HepG2 (cell line): Measurements from ENCODE around the gene SLC24A4. TPM values are rescaled to one million over a fixed set of nuclear protein-coding genes. Genes with fewer than 3 reads are reported as not detected.

Source experiments
- CCDC6 ChIP-seq: sonication (generic); formaldehyde crosslinking; IDR thresholded peaks from 2 replicates; pipeline ENCODE4 v1.8.1; 2022; ENCODE audit warnings: mild to moderate bottlenecking, missing genetic modification reagents, moderate library complexity
- RXRB ChIP-seq: IDR thresholded peaks from 2 replicates; pipeline ENCODE4 v1.6.1; 2016; ENCODE audit warnings: borderline replicate concordance, missing genetic modification reagents, missing compliant biosample characterization
- TFDP2 ChIP-seq: sonication (generic); formaldehyde crosslinking; IDR thresholded peaks from 2 replicates; pipeline ENCODE4 v1.4.0; 2020; ENCODE audit warnings: missing genetic modification reagents
- U2AF2 ChIP-seq: fragments of 200-400 bp; formaldehyde crosslinking; IDR thresholded peaks from 2 replicates; pipeline ENCODE4 v1.6.1; 2017; ENCODE audit warnings: low read depth, mild to moderate bottlenecking, low read length
- UBTF ChIP-seq: sonication (generic); formaldehyde crosslinking; IDR thresholded peaks from 2 replicates; pipeline ENCODE4 v1.4.0; 2020; ENCODE audit warnings: mild to moderate bottlenecking, missing genetic modification reagents
- ZBTB49 ChIP-seq: sonication (generic); formaldehyde crosslinking; IDR thresholded peaks from 2 replicates; pipeline ENCODE4 v1.4.0; 2020; ENCODE audit warnings: missing genetic modification reagents, borderline replicate concordance
- ZNF484 ChIP-seq: sonication (generic); formaldehyde crosslinking; IDR thresholded peaks from 2 replicates; pipeline ENCODE4 v1.5.1; 2020; ENCODE audit warnings: mild to moderate bottlenecking, low read depth, missing genetic modification reagents, borderline replicate concordance
- ZNF558 ChIP-seq: sonication (generic); formaldehyde crosslinking; IDR thresholded peaks from 2 replicates; pipeline ENCODE4 v1.9.0; 2022; ENCODE audit warnings: mild to moderate bottlenecking, missing genetic modification reagents, borderline replicate concordance
- ZNF609 ChIP-seq: sonication (generic); formaldehyde crosslinking; IDR thresholded peaks from 2 replicates; pipeline ENCODE4 v1.4.0; 2020; ENCODE audit warnings: mild to moderate bottlenecking, missing genetic modification reagents, borderline replicate concordance
- polyA plus RNA-seq, 8 experiments: library from polyadenylated mRNA; depleted of rRNA in 3 of 8; stranded (reverse) in 7 of 8; unstranded in 1 of 8; fragments of >200 nt; fragmentation: Illumina TruSeq in 4 of 8; extraction: Trizol in 4 of 8; gene quantifications; 2 replicates each; pipeline versions ENCODE4 v1.2.1 to v1.2.3, GENCODE V29; 2011 to 2016; ENCODE audit warnings: low read depth in 4 of 8, missing spikeins in 1 of 8, mixed read lengths in 1 of 8; ENCODE audit not compliant: insufficient read depth in 1 of 8
- total RNA-seq, 5 experiments: library from RNA; depleted of rRNA; stranded (reverse); fragments of >200 nt; fragmentation: Illumina TruSeq; extraction: Trizol; gene quantifications; 2 replicates each; pipeline ENCODE4 v1.2.3, GENCODE V29; 2016; ENCODE audit warnings: low read depth in 1 of 5

The SLC24A4 gene
- total and polyA plus RNA-seq, 2 of the 13 experiments (the other 11 are each of a cell fraction or from before 2014, with no cell fraction given), result not detected

- TF ChIP-seq ZBTB49 (CRISPR knock-in tag) (no peak), UBTF (CRISPR knock-in tag) (no peak), U2AF2 (no peak), TFDP2 (no peak), CCDC6 (no peak), RXRB (no peak), ZNF484 (no peak), ZNF609 (CRISPR knock-in tag) (no peak), ZNF558 (CRISPR knock-in tag) (no peak)
Measured at GRCh38 chr14:92528486-92529100, 205.6 kb downstream of the SLC24A4 start (continued).
